ENCODE measurements around the gene NBDY. TPM values are rescaled to one million over a fixed set of nuclear protein-coding genes. Genes with fewer than 3 reads are reported as not detected.

NBDY gene
- total RNA-seq, 1 donor from 2014 or later: 3.7 TPM

GRCh38 chrX:56785442-56785841, 56.4 kb downstream of the NBDY start:
- Histone ChIP-seq H3K4me3 (ENCODE audit: low read length in 3 of 3) (no peak overlapping the region), H3K9me3 (ENCODE audit: control insufficient read depth in 3 of 3, low read length in 3 of 3) (no peaks in the 10 kb centered on the region), H3K27me3 (ENCODE audit: control insufficient read depth in 3 of 3, insufficient read depth in 3 of 3, low read length in 3 of 3) (no peaks in the 10 kb centered on the region), H3K4me1 (ENCODE audit: control insufficient read depth in 3 of 3, insufficient read depth in 3 of 3, low read length in 3 of 3) (peaks cover 0 to 28% (median 3%) of the 10 kb centered on the region in 3 donors), H3K27ac (ENCODE audit: low read depth, low read length) (no peak overlapping the region), H3K9ac (ENCODE audit: low read depth in 1 of 3, low read length in 3 of 3) (no peak overlapping the region), H3K36me3 (ENCODE audit: control insufficient read depth in 3 of 3, insufficient read depth in 3 of 3, low read length in 3 of 3) (no peaks in the 10 kb centered on the region)

- no peak overlapping the region for H3K4me3 ChIP-seq (ENCODE audit: low read length in 3 of 3)
- H3K27ac ChIP-seq (ENCODE audit: low read depth, low read length): no peak overlapping the region
- peaks cover 0 to 26% (median 3%) of the 10 kb centered on the region in 3 donors for H3K4me1 ChIP-seq (ENCODE audit: control insufficient read depth in 3 of 3, insufficient read depth in 3 of 3, low read length in 3 of 3)
- H3K9me3 ChIP-seq (ENCODE audit: control insufficient read depth in 3 of 3, low read length in 3 of 3): no peaks in the 10 kb centered on the region
- H3K36me3 ChIP-seq (ENCODE audit: control insufficient read depth in 3 of 3, insufficient read depth in 3 of 3, low read length in 3 of 3): no peaks in the 10 kb centered on the region
- H3K27me3 ChIP-seq (ENCODE audit: control insufficient read depth in 3 of 3, insufficient read depth in 3 of 3, low read length in 3 of 3): no peaks in the 10 kb centered on the region
- no peak overlapping the region for H3K9ac ChIP-seq (ENCODE audit: low read depth in 1 of 3, low read length in 3 of 3)
These were observed 58.1 kb downstream of the NBDY start for GRCh38 chrX:56786889-56787733.

GRCh38 chrX:56787734-56788152, 58.7 kb downstream of the NBDY start:
- no peak overlapping the region for H3K4me3 ChIP-seq (ENCODE audit: low read length in 3 of 3)
- no peak overlapping the region for H3K9ac ChIP-seq (ENCODE audit: low read depth in 1 of 3, low read length in 3 of 3)
- no peaks in the 10 kb centered on the region for H3K27me3 ChIP-seq (ENCODE audit: control insufficient read depth in 3 of 3, insufficient read depth in 3 of 3, low read length in 3 of 3)
- no peak overlapping the region for H3K27ac ChIP-seq (ENCODE audit: low read depth, low read length)
- peaks cover 6 to 27% (median 8%) of the 10 kb centered on the region in 3 donors for H3K4me1 ChIP-seq (ENCODE audit: control insufficient read depth in 3 of 3, insufficient read depth in 3 of 3, low read length in 3 of 3)
- no peaks in the 10 kb centered on the region for H3K9me3 ChIP-seq (ENCODE audit: control insufficient read depth in 3 of 3, low read length in 3 of 3)
- H3K36me3 ChIP-seq (ENCODE audit: control insufficient read depth in 3 of 3, insufficient read depth in 3 of 3, low read length in 3 of 3): no peaks in the 10 kb centered on the region

- Histone ChIP-seq H3K36me3 (ENCODE audit: control insufficient read depth in 3 of 3, insufficient read depth in 3 of 3, low read length in 3 of 3) (no peaks in the 10 kb centered on the region), H3K4me1 (ENCODE audit: control insufficient read depth in 3 of 3, insufficient read depth in 3 of 3, low read length in 3 of 3) (peaks cover 7 to 28% (median 12%) of the 10 kb centered on the region in 3 donors), H3K27ac (ENCODE audit: low read depth, low read length) (peak overlapping the region; percentile 82), H3K4me3 (ENCODE audit: low read length in 3 of 3) (peak overlapping the region in 2 of 3 donors; percentile 66 to 75), H3K9me3 (ENCODE audit: control insufficient read depth in 3 of 3, low read length in 3 of 3) (no peaks in the 10 kb centered on the region), H3K27me3 (ENCODE audit: control insufficient read depth in 3 of 3, insufficient read depth in 3 of 3, low read length in 3 of 3) (no peaks in the 10 kb centered on the region), H3K9ac (ENCODE audit: low read depth in 1 of 3, low read length in 3 of 3) (peak overlapping the region in 2 of 3 donors; percentile 72 to 86)
These were observed 59.2 kb downstream of the NBDY start for GRCh38 chrX:56788229-56788628.

- peak overlapping the region in 2 of 3 donors; percentile 72 to 86 for H3K9ac ChIP-seq (ENCODE audit: low read depth in 1 of 3, low read length in 3 of 3)
- no peaks in the 10 kb centered on the region for H3K9me3 ChIP-seq (ENCODE audit: control insufficient read depth in 3 of 3, low read length in 3 of 3)
- peaks cover 7 to 32% (median 13%) of the 10 kb centered on the region in 3 donors for H3K4me1 ChIP-seq (ENCODE audit: control insufficient read depth in 3 of 3, insufficient read depth in 3 of 3, low read length in 3 of 3)
- H3K27ac ChIP-seq (ENCODE audit: low read depth, low read length): peak overlapping the region; percentile 82
- no peaks in the 10 kb centered on the region for H3K27me3 ChIP-seq (ENCODE audit: control insufficient read depth in 3 of 3, insufficient read depth in 3 of 3, low read length in 3 of 3)
- no peaks in the 10 kb centered on the region for H3K36me3 ChIP-seq (ENCODE audit: control insufficient read depth in 3 of 3, insufficient read depth in 3 of 3, low read length in 3 of 3)
- peak overlapping the region in 2 of 3 donors; percentile 66 to 75 for H3K4me3 ChIP-seq (ENCODE audit: low read length in 3 of 3)
These were observed 59.7 kb downstream of the NBDY start for GRCh38 chrX:56788717-56789122.

- Histone ChIP-seq H3K9ac (ENCODE audit: low read depth in 1 of 3, low read length in 3 of 3) (no peak overlapping the region), H3K4me1 (ENCODE audit: control insufficient read depth in 3 of 3, insufficient read depth in 3 of 3, low read length in 3 of 3) (peaks cover 7 to 34% (median 13%) of the 10 kb centered on the region in 3 donors), H3K36me3 (ENCODE audit: control insufficient read depth in 3 of 3, insufficient read depth in 3 of 3, low read length in 3 of 3) (no peaks in the 10 kb centered on the region), H3K4me3 (ENCODE audit: low read length in 3 of 3) (no peak overlapping the region), H3K9me3 (ENCODE audit: control insufficient read depth in 3 of 3, low read length in 3 of 3) (no peaks in the 10 kb centered on the region), H3K27ac (ENCODE audit: low read depth, low read length) (no peak overlapping the region), H3K27me3 (ENCODE audit: control insufficient read depth in 3 of 3, insufficient read depth in 3 of 3, low read length in 3 of 3) (no peaks in the 10 kb centered on the region)
These were observed 60.6 kb downstream of the NBDY start for GRCh38 chrX:56789518-56790070.

GRCh38 chrX:56790778-56791177, 61.7 kb downstream of the NBDY start:
- Histone ChIP-seq H3K27me3 (ENCODE audit: control insufficient read depth in 3 of 3, insufficient read depth in 3 of 3, low read length in 3 of 3) (no peaks in the 10 kb centered on the region), H3K4me3 (ENCODE audit: low read length in 3 of 3) (no peak overlapping the region), H3K4me1 (ENCODE audit: control insufficient read depth in 3 of 3, insufficient read depth in 3 of 3, low read length in 3 of 3) (peaks cover 7 to 34% (median 13%) of the 10 kb centered on the region in 3 donors), H3K9me3 (ENCODE audit: control insufficient read depth in 3 of 3, low read length in 3 of 3) (no peaks in the 10 kb centered on the region), H3K36me3 (ENCODE audit: control insufficient read depth in 3 of 3, insufficient read depth in 3 of 3, low read length in 3 of 3) (no peaks in the 10 kb centered on the region), H3K9ac (ENCODE audit: low read depth in 1 of 3, low read length in 3 of 3) (no peak overlapping the region), H3K27ac (ENCODE audit: low read depth, low read length) (no peak overlapping the region)

- Histone ChIP-seq H3K4me3 (ENCODE audit: low read length in 3 of 3) (no peak overlapping the region), H3K27ac (ENCODE audit: low read depth, low read length) (no peak overlapping the region), H3K9ac (ENCODE audit: low read depth in 1 of 3, low read length in 3 of 3) (no peak overlapping the region), H3K27me3 (ENCODE audit: control insufficient read depth in 3 of 3, insufficient read depth in 3 of 3, low read length in 3 of 3) (no peaks in the 10 kb centered on the region), H3K9me3 (ENCODE audit: control insufficient read depth in 3 of 3, low read length in 3 of 3) (no peaks in the 10 kb centered on the region), H3K4me1 (ENCODE audit: control insufficient read depth in 3 of 3, insufficient read depth in 3 of 3, low read length in 3 of 3) (peaks cover 7 to 34% (median 13%) of the 10 kb centered on the region in 3 donors), H3K36me3 (ENCODE audit: control insufficient read depth in 3 of 3, insufficient read depth in 3 of 3, low read length in 3 of 3) (no peaks in the 10 kb centered on the region)
These were observed 62.4 kb downstream of the NBDY start for GRCh38 chrX:56791456-56791855.

- no peaks in the 10 kb centered on the region for H3K36me3 ChIP-seq (ENCODE audit: control insufficient read depth in 3 of 3, insufficient read depth in 3 of 3, low read length in 3 of 3)
- H3K27me3 ChIP-seq (ENCODE audit: control insufficient read depth in 3 of 3, insufficient read depth in 3 of 3, low read length in 3 of 3): no peaks in the 10 kb centered on the region
- H3K4me3 ChIP-seq (ENCODE audit: low read length in 3 of 3): no peak overlapping the region
- peaks cover 7 to 36% (median 13%) of the 10 kb centered on the region in 3 donors for H3K4me1 ChIP-seq (ENCODE audit: control insufficient read depth in 3 of 3, insufficient read depth in 3 of 3, low read length in 3 of 3)
- H3K9me3 ChIP-seq (ENCODE audit: control insufficient read depth in 3 of 3, low read length in 3 of 3): no peaks in the 10 kb centered on the region
- H3K9ac ChIP-seq (ENCODE audit: low read depth in 1 of 3, low read length in 3 of 3): peak overlapping the region in 1 of 3 donors; percentile 8
- no peak overlapping the region for H3K27ac ChIP-seq (ENCODE audit: low read depth, low read length)
These were observed 63.4 kb downstream of the NBDY start for GRCh38 chrX:56792270-56793111.

Measured in skeletal muscle tissue (tissue), 4 donors.